Fibroblast of lung (primary cell): ENCODE measurements around the gene BAD.

Source experiments
- CTCF ChIP-seq, 2 donors: IDR thresholded peaks in 1 of 2; conservative IDR thresholded peaks in 1 of 2; 1 replicate in 1 of 2; 2 replicates in 1 of 2; pipeline ENCODE4 v1.5.1; 2011 to 2012; ENCODE audit warnings: low read length in 2 of 2, control low read depth in 1 of 2, inconsistent platforms in 1 of 2, low read depth in 1 of 2, mild to moderate bottlenecking in 1 of 2
- EZH2 ChIP-seq: IDR thresholded peaks from 2 replicates; pipeline ENCODE4 v1.5.1; 2012; ENCODE audit warnings: low read length, control low read depth, mild to moderate bottlenecking; ENCODE audit errors: missing control alignments

- no peak for TF ChIP-seq CTCF (conservative IDR thresholded peaks at IDR 0.05 in 1 of 2, IDR thresholded peaks at IDR 0.05 in 1 of 2; ENCODE audit: low read depth in 1 of 2, low read length in 2 of 2)
- no peak for TF ChIP-seq EZH2
These were observed 5.8 kb downstream of the BAD start for GRCh38 chr11:64278576-64279190.
